ENCODE measurements around the gene ZNF543. TPM values are rescaled to one million over a fixed set of nuclear protein-coding genes. Genes with fewer than 3 reads are reported as not detected.

The ZNF543 gene
- total and polyA plus RNA-seq, 2 of the 4 experiments (the other 2 are of a cell fraction): 1.8 to 9.0 TPM

DNA sequence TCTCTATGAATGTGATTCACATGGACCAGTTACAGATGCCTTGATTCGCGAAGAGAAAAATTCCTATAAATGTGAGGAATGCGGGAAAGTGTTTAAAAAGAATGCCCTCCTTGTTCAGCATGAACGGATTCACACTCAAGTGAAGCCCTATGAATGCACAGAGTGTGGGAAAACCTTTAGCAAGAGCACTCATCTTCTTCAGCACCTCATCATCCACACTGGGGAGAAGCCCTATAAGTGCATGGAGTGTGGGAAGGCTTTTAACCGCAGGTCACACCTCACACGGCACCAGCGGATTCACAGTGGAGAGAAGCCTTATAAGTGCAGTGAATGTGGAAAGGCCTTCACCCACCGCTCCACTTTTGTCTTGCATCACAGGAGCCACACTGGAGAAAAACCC lies 7.7 kb downstream of the ZNF543 start:
- Histone ChIP-seq H3K36me3 (ENCODE audit: control insufficient read depth, insufficient read depth, low read length) (peaks cover 47% of the 10 kb centered on the region), H3K4me3 (ENCODE audit: insufficient read depth, low read depth, low read length) (no peak overlapping the region), H2AK5ac (ENCODE audit: low read depth, low read length) (no peak overlapping the region), H3K4ac (ENCODE audit: low read depth, low read length) (no peak overlapping the region), H2AK9ac (replicated peaks; ENCODE audit: low read depth, low read length, poor library complexity) (no peak overlapping the region), H3K9me3 (ENCODE audit: control insufficient read depth, insufficient read depth, low read length) (peaks cover 5% of the 10 kb centered on the region; the same call in 1 of the 2 replicates), H3K9me1 (ENCODE audit: insufficient read depth, low read length) (no peaks in the 10 kb centered on the region), H4K91ac (ENCODE audit: insufficient read depth, low read depth, low read length) (no peak overlapping the region), H4K8ac (ENCODE audit: low read depth in 2 of 2, low read length in 2 of 2) (no peak overlapping the region), H4K5ac (ENCODE audit: low read depth, low read length) (no peak overlapping the region), H2BK20ac (ENCODE audit: low read depth, low read length) (no peak overlapping the region), H3K56ac (ENCODE audit: extremely low read depth, insufficient read depth, low read length) (no peak overlapping the region), H3K18ac (ENCODE audit: low read depth, low read length) (no peak overlapping the region), H2BK15ac (ENCODE audit: low read depth, low read length) (no peak overlapping the region), H4K20me1 (ENCODE audit: insufficient read depth, low read length) (no peaks in the 10 kb centered on the region), H3K27ac (ENCODE audit: insufficient read depth, low read length) (no peak overlapping the region), H2AFZ (replicated peaks; ENCODE audit: low read length, poor library complexity) (no peak overlapping the region), H2BK5ac (ENCODE audit: low read depth, low read length, poor library complexity, severe bottlenecking) (no peak overlapping the region), H2BK120ac (ENCODE audit: low read depth, low read length) (no peak overlapping the region), H3K4me2 (ENCODE audit: low read depth, low read length) (no peak overlapping the region), H3K4me1 (ENCODE audit: control insufficient read depth, insufficient read depth, low read length) (no peaks in the 10 kb centered on the region), H3K27me3 (ENCODE audit: control insufficient read depth, insufficient read depth, low read length) (no peaks in the 10 kb centered on the region), H3K14ac (replicated peaks; ENCODE audit: low read depth, low read length) (no peak overlapping the region), H3K9ac (ENCODE audit: low read depth, low read length) (no peak overlapping the region), H3K79me1 (ENCODE audit: low read depth in 1 of 2, low read length in 2 of 2) (peaks cover 11 to 37% of the 10 kb centered on the region in 2 experiments), H3K23ac (ENCODE audit: low read depth, low read length) (no peak overlapping the region)
- no CpG with 5 or more reads among the region's 8 CpGs for WGBS, 2 experiments (ENCODE audit: extremely low coverage in 2 of 2, insufficient read length in 1 of 2)
- dilution Hi-C loops (cut with HindIII; ENCODE audit: low sequenced_read_pairs, unreplicated experiment): no loop called here
- intact Hi-C loops (cut with micrococcal nuclease): no loop called here
- ChIA-PET POLR2A (ENCODE audit: unreplicated experiment) (no interaction called here), CTCF (no interaction called here)
- no peak for ATAC-seq (ENCODE audit: low read depth)
- DNase-seq: no peak
- in situ Hi-C loops (cut with MboI; ENCODE audit: low sequenced_read_pairs): no loop called here
- no TSS peak for BruUV-seq (replicated peaks)
- no peak for TF ChIP-seq BHLHE40 (IDR thresholded peaks at IDR 0.05; ENCODE audit: low read depth, low read length)
- no peak for TF ChIP-seq MXI1 (IDR thresholded peaks at IDR 0.05; ENCODE audit: borderline replicate concordance, low read depth, low read length)
- TF ChIP-seq RFX5 (IDR thresholded peaks at IDR 0.05; ENCODE audit: low read depth, low read length): no peak
- TF ChIP-seq, protein P1, sequence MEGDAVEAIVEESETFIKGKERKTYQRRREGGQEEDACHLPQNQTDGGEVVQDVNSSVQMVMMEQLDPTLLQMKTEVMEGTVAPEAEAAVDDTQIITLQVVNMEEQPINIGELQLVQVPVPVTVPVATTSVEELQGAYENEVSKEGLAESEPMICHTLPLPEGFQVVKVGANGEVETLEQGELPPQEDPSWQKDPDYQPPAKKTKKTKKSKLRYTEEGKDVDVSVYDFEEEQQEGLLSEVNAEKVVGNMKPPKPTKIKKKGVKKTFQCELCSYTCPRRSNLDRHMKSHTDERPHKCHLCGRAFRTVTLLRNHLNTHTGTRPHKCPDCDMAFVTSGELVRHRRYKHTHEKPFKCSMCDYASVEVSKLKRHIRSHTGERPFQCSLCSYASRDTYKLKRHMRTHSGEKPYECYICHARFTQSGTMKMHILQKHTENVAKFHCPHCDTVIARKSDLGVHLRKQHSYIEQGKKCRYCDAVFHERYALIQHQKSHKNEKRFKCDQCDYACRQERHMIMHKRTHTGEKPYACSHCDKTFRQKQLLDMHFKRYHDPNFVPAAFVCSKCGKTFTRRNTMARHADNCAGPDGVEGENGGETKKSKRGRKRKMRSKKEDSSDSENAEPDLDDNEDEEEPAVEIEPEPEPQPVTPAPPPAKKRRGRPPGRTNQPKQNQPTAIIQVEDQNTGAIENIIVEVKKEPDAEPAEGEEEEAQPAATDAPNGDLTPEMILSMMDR (conservative IDR thresholded peaks at IDR 0.05; ENCODE audit: low read depth, low read length): no peak
- no peak for TF ChIP-seq RAD21 (IDR thresholded peaks at IDR 0.05; ENCODE audit: low read length)
- TF ChIP-seq, protein P2, sequence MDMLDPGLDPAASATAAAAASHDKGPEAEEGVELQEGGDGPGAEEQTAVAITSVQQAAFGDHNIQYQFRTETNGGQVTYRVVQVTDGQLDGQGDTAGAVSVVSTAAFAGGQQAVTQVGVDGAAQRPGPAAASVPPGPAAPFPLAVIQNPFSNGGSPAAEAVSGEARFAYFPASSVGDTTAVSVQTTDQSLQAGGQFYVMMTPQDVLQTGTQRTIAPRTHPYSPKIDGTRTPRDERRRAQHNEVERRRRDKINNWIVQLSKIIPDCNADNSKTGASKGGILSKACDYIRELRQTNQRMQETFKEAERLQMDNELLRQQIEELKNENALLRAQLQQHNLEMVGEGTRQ (IDR thresholded peaks at IDR 0.05; ENCODE audit: low read depth, low read length): no peak
- no peak for TF ChIP-seq NFE2L2 (IDR thresholded peaks at IDR 0.05; ENCODE audit: low read depth, low read length)
- no peak for TF ChIP-seq MAZ (IDR thresholded peaks at IDR 0.05; ENCODE audit: borderline replicate concordance, low read depth, low read length)
- TF ChIP-seq RCOR1 (IDR thresholded peaks at IDR 0.05; ENCODE audit: insufficient replicate concordance, low read length): no peak
- TF ChIP-seq POLR2A (IDR thresholded peaks at IDR 0.05; ENCODE audit: low read depth, low read length): no peak
- TF ChIP-seq, protein P3, sequence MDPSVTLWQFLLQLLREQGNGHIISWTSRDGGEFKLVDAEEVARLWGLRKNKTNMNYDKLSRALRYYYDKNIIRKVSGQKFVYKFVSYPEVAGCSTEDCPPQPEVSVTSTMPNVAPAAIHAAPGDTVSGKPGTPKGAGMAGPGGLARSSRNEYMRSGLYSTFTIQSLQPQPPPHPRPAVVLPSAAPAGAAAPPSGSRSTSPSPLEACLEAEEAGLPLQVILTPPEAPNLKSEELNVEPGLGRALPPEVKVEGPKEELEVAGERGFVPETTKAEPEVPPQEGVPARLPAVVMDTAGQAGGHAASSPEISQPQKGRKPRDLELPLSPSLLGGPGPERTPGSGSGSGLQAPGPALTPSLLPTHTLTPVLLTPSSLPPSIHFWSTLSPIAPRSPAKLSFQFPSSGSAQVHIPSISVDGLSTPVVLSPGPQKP (IDR thresholded peaks at IDR 0.05; ENCODE audit: borderline replicate concordance, low read depth, low read length): no peak
- no peak for TF ChIP-seq MAFK (IDR thresholded peaks at IDR 0.05; ENCODE audit: low read depth, low read length)
- no peak for TF ChIP-seq CHD1 (IDR thresholded peaks at IDR 0.05; ENCODE audit: low read depth, low read length)
- no peak for TF ChIP-seq SMC3 (IDR thresholded peaks at IDR 0.05; ENCODE audit: low read depth, low read length)
